GM19025 (cell line): ENCODE results near the gene ARHGEF28.
A peak's percentile ranks its signal among the peaks of the same experiment; 100 is the strongest.

Experiments used
- ATAC-seq: cut with Tn5 transposase; IDR thresholded peaks from one replicate; pipeline ENCODE4 v1.9.1; 2021; ENCODE audit warnings: mild to moderate bottlenecking, low read depth, moderate library complexity; ENCODE audit not compliant: unreplicated experiment

Gene ARHGEF28

DNA sequence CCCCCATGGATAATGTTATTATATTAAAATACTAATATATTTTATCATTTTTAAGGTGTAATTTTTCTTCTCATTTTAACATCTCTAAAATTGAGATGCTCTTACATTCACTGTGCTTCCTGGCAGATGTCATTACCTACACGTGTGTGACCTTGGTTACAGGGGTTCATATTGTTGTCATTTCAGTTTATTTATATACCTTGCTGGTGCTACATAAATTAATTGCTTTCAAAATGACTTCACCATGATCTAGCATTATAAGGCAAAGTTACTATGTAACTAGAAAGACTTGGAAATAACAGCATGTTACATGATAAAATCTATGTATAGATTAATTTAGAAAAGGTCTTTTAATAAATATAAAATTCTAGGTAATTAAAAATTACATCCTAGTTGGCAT, 60.9 kb downstream of the ARHGEF28 start:
- no peak for ATAC-seq

DNA sequence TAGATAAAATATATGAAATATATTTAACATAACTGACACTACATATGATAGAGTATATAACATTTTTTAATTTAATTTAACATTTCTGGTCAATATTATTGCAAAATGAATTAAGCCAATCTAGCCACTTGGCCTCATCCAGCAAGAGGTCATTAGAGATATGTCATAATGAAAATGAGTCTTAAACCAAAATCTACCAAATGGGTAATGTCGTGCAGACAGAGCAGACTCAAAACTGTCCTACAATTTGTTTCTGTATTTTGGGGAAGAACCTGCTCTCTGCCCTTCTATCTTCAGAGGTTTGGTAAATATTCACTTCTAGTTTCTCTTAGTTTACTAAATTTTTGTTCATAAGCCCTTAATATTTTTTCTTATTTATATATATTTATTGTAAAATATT, 61.4 kb downstream of the ARHGEF28 start:
- ATAC-seq, result no peak

DNA sequence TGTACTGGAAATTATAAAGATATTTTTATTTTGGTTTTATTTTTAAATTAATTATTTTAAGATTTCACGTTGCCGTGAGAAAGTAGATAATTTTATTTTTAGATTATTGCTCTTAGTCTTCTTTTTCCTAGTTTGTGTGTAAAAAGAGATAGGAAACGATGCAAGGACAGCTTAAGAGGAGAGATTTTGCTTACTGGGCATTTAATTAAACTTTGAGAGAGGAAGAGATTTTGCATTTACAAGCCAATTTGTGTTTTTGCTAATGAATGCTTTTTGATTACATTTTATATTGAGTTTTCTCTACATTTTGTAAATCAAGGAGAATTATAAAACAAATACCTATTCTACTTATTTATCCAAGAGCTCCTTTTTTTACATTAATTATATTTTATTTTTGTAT, 64.0 kb downstream of the ARHGEF28 start:
- no peak for ATAC-seq

DNA sequence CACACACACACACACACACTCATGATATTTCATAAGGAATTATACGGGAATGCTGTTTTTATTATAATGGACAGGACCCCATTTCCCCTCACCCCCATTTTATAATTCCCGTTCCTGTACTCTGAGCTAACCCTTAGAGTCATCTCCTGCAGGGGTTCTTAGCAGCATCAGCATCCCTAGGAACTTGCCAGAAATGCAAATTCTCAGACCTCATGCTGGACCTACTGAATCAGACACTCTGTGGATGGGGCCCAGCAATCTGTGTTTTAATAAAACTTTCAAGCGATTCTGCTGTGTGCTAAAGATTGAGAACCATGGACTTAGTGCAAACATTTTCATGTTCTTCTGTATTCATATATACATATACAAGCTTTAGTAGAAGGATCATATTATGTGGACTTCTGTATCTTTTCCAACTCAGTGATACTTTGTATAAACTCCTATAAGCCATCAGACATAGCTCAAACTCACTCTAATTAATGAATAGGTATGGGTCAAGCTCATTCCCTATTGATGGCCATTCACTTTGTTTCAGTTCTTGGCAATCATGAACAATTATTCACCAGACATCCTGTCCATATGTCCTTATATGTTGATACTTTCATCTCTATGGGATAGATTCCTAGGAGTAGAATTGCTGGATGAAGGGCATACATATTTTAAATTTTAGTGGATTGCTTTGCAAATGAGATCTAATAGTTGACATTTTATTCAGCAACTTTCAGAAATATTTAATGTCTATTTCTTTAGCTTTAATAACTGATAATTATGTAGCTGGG, 65.5 kb downstream of the ARHGEF28 start:
- no peak for ATAC-seq

DNA sequence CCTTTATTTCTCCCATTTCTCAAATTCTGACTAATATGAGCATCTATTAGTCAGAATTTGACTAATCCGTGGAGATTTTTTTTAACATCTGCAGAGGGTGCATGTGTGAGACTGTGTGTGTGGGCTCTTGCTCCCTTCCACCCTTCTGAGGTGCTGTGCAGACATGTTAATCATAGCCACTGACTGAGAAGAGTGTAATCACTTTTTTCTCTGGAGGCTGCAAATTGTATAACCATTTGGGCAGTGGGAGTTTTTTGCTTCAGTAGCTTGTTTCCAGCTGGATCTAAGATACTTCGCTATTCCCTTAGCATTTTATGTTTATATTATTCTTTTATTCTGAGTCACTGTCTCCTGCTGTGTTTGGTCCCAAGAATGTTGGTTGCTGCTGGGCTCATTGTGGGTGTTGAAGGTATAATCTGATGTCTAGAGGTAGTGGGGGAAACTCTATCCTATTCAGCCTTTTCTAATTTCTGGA, 66.2 kb downstream of the ARHGEF28 start:
- ATAC-seq, result no peak

DNA sequence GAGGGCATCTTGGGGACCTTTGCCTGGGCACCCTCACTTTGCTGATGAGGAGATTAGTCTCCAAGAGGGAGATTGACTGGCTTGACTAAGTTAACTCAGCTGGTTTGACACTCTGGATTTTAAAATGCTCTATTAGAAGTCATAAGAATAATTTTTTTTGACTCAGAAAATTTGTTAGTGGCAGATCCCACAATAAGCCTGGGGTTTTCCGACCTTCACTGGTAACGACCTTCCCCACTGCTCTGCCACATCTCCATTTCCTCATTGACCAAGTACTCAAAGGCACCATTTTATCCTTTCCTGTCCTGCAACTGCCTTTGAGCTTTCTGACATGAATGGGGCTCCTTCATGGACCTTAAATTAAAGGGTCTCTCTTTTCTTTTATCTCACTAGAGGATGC, 67.0 kb downstream of the ARHGEF28 start:
- no peak for ATAC-seq

DNA sequence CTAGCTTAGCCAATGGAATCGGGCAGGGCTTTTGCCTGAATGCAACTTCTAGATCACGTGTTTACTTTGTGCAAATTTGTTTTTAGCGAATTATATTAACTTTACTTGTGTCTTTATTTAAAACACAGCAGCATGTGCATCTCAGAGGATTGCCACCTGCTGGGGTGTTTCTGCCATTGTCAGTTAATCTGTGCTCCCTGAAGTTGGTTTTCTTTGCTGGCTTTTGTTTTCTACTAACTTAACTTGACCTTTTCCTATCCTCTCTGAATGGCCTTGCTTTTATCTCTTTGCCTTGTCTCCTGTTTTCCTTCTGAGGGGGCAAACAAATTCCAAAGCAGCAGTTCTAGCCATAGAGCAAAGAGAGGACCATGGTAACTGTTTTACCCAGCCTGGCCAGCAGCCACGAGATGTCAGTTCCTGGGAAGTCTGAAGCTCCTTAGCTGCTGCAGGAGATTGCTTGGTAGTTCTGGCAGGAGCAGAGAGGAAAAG, 67.6 kb downstream of the ARHGEF28 start:
- peak; percentile 18 for ATAC-seq

DNA sequence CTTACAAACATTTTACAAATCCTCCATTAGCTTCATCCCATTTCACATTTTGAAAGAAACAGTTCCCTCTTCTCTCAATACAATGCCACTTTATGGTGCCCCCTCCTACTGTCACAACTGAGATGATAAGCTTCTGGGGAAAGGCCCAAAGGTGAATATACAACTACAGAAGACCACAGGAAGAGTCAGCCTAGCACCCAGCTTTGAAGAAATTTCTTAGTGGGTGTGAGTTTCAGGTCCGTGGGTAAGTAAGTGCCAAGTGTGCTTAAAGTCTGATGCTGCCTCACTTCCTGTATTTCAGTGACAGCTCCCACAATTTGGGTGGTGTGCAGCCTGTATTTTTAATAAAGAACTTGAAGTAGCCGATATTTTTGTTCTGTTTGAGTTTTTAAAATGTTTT, 68.1 kb downstream of the ARHGEF28 start:
- ATAC-seq, result peak; percentile 89

DNA sequence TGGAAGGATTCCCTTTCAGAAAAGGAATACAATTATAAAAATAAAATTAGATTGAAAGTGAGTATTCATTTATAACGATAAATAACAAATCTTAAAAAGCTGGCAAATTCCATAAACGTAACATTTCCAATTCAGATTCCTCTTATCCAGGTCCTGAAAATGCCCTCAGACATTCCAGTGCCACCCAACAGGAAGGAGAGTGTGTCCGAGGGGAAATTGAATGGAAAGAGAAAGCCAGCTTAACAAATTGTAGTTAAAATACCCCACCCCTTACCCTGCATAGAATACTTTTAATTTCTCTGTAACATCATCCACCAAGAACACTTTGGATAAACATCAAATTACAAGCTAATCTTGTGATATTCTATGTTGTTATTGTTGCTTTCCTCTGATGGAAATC, 72.0 kb downstream of the ARHGEF28 start:
- no peak for ATAC-seq

DNA sequence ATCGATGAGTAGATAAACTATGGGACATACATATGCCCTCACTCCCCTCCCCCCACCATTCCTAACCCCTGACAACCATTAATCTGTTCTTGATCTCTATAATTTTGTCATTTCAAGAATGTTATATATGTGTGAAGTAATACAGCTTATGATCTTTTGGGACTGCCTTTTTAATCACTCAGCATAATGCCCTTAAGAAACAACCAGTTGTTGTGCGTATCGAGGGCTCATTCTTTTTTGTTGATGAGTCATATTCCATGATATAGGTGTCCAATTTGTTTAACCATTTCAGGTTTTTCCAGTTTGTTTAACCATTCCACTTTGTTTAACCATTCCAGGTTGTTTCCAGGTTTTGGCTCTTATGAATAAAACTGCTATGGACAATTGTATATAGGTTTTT, 75.6 kb downstream of the ARHGEF28 start:
- no peak for ATAC-seq

DNA sequence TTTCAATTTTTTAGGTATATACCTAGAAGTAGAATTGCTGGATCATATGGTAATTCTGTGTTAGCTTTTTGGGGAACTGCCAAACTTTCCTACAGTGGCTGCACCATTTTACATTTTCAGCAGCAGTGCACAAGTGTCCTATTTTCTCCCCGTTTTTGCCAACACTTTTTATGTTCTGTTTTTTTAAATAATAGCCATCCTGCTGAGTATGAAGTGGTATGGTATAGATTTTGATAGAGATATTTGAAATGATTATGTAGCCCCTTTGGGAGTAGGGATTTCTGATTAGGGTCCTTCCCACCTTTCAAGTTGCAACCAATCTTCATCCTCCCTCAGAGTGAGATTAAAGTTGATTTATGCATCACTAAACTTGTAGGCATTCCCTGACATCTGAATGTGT, 76.5 kb downstream of the ARHGEF28 start:
- no peak for ATAC-seq

DNA sequence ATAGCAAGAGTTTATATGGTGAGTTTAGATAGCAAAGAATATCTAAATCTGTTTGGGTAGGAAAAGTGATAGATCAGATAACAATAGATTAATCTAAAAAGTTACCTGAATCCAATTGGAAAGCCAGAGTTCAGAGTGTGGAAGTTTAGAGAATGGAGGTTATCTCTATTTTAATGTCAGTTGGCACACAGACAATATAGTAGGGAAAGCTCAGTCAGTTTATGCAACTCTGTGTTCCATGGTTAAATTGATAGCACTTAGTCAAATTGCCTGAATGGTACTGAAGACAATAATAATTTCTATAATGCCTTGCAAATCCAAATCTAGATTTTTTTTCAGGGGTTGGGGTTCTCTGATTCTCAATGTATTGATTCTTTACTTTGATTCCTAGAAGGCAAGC, 77.0 kb downstream of the ARHGEF28 start:
- no peak for ATAC-seq

DNA sequence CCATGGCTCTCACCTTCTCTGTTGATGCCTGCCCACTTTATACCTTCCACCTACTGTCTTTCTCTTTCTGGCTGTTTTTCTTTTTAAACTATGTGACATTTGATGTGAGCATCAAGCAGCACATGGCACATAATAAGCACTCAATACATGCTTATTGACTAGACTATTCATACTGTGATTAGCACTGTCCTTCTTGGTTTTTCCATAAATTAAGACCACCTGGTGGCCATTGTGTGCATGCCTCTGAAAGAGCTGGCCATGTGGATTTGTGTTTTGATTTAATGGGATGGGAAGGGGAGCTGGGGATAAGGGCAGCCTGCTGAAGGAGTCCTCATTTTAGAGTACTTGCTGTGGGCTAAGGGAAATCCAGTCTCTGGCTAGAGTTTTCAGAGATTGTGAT, 79.4 kb downstream of the ARHGEF28 start:
- no peak for ATAC-seq

DNA sequence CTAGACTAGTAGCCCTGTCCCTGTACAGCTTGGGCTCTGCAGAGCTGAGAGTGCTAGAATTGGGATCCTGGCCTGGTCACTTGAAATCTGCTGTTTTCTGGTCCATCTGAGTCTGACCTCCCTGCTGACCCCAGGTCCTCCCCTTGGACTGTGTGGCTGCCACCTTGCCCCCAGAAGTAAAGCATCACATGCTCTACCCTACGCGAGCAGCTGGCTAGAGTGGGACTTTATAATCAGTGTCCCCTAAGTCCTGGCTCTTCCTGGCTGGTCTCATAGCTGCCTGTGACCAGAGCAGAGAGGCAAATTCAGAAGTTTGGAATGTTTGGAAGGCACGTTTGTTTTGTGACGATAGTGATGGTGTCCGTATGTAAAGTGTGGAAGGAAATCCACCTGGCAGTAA, 81.0 kb downstream of the ARHGEF28 start:
- ATAC-seq, result no peak

DNA sequence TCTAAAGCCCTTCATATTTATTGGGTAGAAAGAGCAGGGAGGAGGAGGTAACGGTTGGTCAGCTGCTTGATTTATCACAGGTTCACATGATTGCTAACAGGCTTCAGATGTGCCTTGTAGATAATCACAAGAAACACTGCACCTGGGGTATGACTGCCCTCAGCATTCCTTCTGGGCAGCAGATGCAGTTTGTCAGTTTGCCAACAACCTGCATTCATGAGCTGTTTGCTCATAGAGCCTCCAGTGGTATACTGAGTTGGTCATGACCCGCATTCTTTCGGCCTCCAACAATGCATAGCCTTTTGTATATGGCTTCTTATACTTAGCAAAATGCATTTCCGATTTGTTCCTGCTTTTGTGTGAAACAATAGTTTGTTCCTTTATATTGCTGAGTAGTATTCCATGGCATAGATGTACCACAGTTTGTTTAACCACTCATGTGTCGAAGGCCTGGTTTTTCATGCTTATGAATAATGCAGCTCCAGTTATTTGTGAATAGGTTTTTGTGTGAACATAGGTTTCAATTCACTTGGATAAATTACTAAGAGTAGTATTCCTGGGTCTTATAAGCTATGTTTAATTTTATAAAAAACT, 83.6 kb downstream of the ARHGEF28 start:
- ATAC-seq, result no peak

DNA sequence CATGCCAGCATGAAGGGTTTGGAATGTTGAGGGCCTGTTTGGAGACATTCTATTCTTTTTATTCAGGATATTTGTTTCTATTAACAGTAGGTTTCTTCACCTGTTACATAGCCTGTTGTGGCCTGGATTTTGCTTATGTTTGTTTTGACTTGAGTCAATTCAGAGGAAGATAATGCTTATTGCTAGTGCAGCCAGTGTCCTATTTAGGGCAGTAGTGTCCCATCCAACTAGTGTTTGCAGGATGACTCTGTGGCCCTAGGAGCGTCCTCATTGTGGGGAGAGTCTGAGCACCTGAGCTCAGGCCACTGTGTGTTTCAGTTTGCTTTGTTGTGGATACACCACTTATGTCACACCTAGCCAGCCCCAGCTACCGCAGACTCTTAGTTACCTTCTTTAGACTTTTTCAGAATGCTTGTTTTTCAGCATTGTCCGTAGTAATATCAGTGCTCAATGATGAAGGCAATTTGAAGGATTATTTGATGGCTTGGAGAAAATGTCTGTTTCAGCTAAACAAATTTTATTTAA, 90.3 kb downstream of the ARHGEF28 start:
- no peak for ATAC-seq

DNA sequence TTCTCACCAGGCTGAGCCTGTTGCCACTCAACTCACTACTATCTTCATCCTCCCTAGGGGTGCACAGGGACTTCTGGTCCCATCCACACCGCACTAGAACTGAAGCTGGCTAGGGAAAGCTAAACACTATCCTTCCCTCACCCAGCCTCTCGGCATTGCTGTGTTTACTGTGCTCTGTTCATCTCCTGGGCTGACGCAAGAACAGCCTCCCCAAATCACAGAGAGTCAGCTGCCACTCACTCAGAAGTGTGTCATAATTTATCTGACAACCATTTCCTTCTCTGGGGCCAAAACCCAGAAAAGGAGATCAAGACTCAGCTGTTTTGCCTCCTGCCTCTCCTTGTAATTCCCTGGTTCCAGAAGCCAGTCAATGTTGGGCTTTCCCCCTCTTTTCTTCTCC, 92.8 kb downstream of the ARHGEF28 start:
- ATAC-seq, result no peak

DNA sequence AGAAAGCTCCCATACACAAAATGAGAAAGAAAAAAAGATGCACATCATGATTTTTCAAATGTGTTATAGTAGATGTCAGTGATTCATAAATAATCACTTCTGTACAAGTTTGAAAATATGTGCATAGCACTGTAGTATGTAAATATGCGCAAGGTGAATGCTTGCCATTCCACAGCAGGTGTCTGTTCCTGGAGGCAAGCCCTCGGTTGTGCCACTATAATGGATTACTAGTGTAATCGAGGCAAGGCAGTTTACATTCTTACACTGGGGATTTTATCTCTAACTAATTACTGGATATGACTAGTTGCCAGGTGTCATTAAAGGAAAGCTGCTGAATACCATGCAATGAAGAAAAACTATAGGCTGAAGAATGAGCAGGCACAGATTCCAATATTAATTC, 93.6 kb downstream of the ARHGEF28 start:
- no peak for ATAC-seq

DNA sequence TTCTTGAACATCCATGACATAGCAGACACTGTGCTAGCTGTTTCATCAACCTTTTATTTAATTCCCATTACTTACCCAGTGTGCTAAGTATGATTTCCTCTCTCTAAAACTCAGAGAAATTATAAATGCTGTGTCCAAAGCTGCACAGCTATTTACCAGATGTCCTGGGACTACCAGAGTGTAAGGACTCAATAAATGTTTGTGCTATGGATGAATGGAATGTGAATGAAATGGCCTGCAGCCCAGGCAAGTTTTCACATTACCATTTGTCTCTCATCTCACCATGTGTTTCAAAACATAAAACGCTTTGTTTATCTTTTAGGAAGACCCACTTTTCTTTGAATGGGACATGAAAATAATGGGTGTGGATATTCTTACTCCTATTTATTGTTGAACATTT, 96.2 kb downstream of the ARHGEF28 start:
- ATAC-seq, result no peak

DNA sequence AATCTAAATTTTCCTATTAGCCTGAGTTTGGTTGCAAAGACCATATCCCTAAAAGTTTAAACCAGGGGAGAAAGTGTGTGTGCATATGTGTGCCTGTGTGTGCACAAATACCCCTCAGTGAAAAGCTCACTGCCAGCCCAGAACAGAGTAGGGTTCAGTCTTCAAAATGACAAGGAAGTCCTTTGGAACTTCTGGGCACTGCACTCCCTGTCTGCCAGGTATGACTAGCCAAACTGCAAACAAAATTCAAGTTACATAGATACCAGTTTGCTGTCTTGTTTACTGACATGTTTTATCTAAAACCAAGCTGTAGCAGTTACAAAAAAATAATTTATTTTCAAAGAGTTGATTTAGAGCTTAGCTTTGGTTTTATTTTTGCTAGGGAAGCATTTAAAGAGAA, 100.1 kb downstream of the ARHGEF28 start:
- no peak for ATAC-seq

DNA sequence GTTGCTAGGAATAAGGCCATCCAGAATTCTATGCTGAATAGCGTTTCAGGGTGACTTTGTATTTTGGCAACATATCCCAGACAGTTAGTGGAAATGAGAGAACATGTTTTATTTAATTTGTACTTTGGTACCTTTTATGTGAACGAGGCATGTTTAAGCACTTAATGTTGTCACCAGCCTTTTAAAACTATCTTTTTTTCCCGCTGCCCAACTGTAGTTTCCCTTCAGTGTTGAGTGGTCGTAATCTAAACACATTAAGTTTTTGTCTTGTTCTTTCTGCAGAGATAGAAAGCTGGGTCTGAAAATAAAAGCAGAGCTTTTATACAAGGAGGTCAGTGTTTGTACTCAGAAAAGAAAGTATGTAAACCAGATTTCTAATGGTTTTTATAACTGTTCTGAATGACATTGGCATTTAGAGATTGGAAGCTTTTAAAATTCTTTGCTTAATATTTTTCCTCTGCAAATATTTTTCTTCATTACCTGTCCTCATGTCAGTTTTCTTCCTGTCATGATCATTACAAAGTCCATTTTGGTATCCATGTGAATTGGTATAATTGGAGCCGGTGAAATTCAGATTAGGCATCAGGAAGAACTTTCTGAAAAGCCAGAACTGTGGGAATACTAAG, 100.7 kb downstream of the ARHGEF28 start:
- no peak for ATAC-seq
